LNCaP clone FGC (cell line): ENCODE results near the gene TCAF1.

Experiments
- DNase-seq: peaks from one replicate; pipeline ENCODE4 v3.0.0-alpha.2; 2011; ENCODE audit warnings: low read depth
- H3K4me3 ChIP-seq: 2 replicates; pipeline ENCODE4 v1.5.1; 2011; ENCODE audit warnings: mild to moderate bottlenecking, low read depth, low read length, control low read depth
- CTCF ChIP-seq: IDR thresholded peaks from 2 replicates; pipeline ENCODE4 v1.5.1; 2012; ENCODE audit warnings: mild to moderate bottlenecking; ENCODE audit not compliant: control insufficient read depth, insufficient read depth; ENCODE audit errors: extremely low read depth

The TCAF1 gene

GRCh38 chr7:143901668-143902331 lies at the start of gene TCAF1:
Gene TCAF1, minus strand, starts transcription at chr7:143902176. Its CDS starts 25,568 bp downstream, at chr7:143876608.
- H3K4me3 ChIP-seq, result peak within 1 kb of the TSS; percentile 74
- peak; percentile 87 for DNase-seq
- peak; percentile 51 for TF ChIP-seq CTCF

GRCh38 chr7:143948733-143949132 lies 46.8 kb upstream of the TCAF1 start:
- no peak for TF ChIP-seq CTCF
- H3K4me3 ChIP-seq, result no peak overlapping the region
- DNase-seq, result no peak

GRCh38 chr7:143947111-143947510 lies 45.1 kb upstream of the TCAF1 start:
- no peak for DNase-seq
- no peak overlapping the region for H3K4me3 ChIP-seq
- TF ChIP-seq CTCF, result no peak

GRCh38 chr7:143945423-143945822 lies 43.4 kb upstream of the TCAF1 start:
- TF ChIP-seq CTCF, result no peak
- H3K4me3 ChIP-seq, result no peak overlapping the region
- no peak for DNase-seq

- no peak for DNase-seq
- no peak overlapping the region for H3K4me3 ChIP-seq
- TF ChIP-seq CTCF, result no peak
These were observed 36.6 kb upstream of the TCAF1 start for GRCh38 chr7:143938379-143939243.

GRCh38 chr7:143936087-143937009 lies 34.4 kb upstream of the TCAF1 start:
- DNase-seq, result no peak
- no peak overlapping the region for H3K4me3 ChIP-seq
- no peak for TF ChIP-seq CTCF
